Hematopoietic multipotent progenitor cell treated with erythropoietin and hydrocortisone succinate and interleukin-3 and kit ligand, for 4 days (in vitro differentiated cells): ENCODE measurements around the gene TBC1D5.
"Not testable (repeated sequence)": the region's sequence is repeated elsewhere in the genome, so short reads cannot be mapped to it uniquely, and the experiment has no call there.

Experiments
- DNase-seq: peaks from one replicate; pipeline ENCODE4 v3.0.0-alpha.2; 2015

TBC1D5 gene

GRCh38 chr3:17639257-17639656 lies 103.2 kb downstream of the TBC1D5 start:
- DNase-seq, result no peak

- DNase-seq, result no peak
These were observed 104.1 kb downstream of the TBC1D5 start for GRCh38 chr3:17638356-17638755.

GRCh38 chr3:17635675-17636074 lies 106.8 kb downstream of the TBC1D5 start:
- not testable (repeated sequence) for DNase-seq

GRCh38 chr3:17634964-17635363 lies 107.5 kb downstream of the TBC1D5 start:
- DNase-seq, result no peak

DNA sequence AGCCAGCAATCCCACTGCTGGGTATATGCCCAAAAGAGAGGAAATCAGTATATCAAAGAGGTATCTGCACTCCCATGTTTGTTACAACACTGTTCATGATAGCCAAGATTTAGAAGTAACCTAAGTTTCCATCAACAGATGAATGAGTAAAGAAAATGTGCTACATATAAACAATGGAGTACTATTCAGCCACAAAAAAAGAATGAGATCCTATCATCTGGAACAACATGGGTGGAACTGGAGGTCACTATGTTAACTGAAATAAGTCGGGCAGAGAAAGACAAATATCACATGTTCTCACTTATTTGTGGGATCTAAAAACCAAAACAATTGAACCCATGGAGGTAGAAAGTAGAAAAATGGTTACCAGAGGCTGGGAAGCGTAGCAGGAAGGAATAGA lies 108.2 kb downstream of the TBC1D5 start:
- DNase-seq, result no peak

DNA sequence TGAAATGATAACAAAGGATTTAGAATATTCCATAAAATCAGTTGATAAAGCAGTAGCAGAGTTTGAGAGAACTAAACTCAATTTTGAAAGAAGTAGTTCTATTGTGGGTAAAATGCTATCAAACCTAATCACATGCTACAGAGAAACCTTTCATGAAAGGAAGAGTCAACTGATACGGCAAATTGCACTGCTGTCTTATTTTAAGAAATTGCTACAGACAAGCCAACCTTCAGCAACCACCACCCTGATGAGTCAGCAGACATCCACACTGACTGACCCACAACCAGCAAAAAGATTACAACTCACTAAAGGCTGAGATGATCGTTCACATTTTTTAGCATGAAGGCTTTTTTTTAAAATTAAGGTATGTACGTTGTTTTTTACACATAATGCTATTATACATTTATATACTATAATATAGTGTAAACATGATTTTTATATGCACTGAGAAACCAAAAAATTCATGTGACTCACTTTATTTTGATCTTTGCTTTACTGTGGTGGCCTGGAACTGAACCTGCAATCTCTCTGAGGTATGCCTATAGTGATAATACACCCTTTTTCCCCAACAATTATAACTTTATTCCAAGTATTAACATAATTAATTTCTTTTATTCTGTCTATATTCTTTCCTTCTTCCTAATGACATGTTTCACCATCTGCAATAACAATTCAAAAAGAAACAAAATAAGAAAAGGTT lies 109.9 kb downstream of the TBC1D5 start:
- peak; percentile 93 for DNase-seq

DNA sequence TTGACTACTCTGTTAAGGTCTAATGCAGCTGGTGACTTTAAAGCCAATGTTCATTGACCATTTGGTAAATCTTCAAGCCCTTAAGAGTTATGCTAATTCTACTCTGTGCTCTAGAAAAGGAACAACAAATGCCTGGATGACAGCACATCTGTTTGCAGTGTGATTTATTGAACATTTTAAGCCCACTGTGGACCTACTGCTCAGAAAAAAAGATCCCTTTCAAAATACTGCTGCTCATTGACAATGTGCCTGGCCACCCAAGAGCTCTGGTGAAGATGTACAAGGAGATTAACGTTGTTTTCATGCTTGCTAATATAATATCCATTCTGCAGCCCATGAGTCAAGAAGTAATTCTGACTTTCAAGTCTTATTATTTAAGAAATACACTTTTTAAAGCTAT lies 110.8 kb downstream of the TBC1D5 start:
- DNase-seq, result no peak

GRCh38 chr3:17629400-17629799 lies 113.0 kb downstream of the TBC1D5 start:
- DNase-seq, result no peak

DNA sequence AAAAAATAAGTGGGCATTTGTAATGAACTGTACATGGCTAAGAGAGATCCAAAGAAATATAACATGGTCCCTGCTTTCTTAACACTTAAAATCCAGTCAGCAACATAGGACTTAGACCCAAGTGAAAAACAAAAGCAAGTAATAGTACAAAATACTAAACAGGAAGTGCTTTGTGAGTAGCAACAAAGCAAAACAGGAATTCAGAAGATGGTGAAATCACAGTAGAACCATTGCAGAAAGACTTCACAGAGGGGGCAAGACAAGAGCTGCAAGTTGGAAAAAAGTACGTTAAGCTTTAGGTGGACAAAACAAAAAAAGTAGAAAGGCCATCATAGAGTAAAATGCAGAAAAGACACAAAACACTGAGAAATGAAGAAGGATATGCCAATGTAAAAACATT lies 116.0 kb downstream of the TBC1D5 start:
- DNase-seq, result peak; percentile 24

GRCh38 chr3:17625133-17625532 lies 117.3 kb downstream of the TBC1D5 start:
- no peak for DNase-seq

- no peak for DNase-seq
These were observed 119.0 kb downstream of the TBC1D5 start for GRCh38 chr3:17623464-17623863.

GRCh38 chr3:17619968-17620367 lies 122.5 kb downstream of the TBC1D5 start:
- no peak for DNase-seq

GRCh38 chr3:17613017-17613416 lies 129.4 kb downstream of the TBC1D5 start:
- not testable (repeated sequence) for DNase-seq

GRCh38 chr3:17607905-17608304 lies 134.5 kb downstream of the TBC1D5 start:
- no peak for DNase-seq

DNA sequence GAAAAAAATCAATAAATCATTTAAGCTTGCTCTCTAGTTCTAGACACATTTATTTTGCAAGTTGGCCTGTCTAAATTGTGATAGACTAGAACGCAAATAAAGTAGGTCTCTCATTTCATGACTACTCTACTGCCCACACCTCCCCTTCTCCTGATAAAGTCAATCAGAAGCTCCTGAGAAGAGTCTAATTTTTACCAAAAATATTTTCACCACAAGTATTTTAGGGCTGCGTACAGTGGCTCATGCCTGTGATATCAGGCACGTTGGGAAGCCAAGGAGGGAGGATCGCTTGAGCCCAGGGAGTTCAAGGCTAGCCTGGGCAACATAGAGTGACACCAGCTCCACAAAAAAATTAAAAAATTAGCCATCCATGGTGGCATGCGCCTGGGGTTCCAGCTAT lies 136.5 kb downstream of the TBC1D5 start:
- DNase-seq, result no peak

DNA sequence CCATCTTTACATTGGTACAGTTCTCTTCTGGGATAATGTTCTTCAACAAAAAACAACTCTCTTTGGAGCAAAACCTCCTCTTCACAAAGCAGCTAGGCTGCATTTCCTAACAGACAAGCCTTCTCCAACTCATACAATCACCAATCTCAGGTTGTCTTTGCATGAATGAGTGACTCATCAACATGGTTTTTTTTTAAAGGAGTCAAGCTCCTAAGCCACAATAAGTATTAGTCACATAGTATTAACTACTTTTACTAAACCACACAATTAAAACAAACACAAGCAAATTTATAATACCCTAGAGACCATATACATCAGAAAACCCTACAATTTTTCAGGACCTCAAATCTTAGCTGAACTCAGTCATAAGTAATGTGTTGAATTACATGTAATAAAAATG lies 137.4 kb downstream of the TBC1D5 start:
- peak; percentile 40 for DNase-seq

DNA sequence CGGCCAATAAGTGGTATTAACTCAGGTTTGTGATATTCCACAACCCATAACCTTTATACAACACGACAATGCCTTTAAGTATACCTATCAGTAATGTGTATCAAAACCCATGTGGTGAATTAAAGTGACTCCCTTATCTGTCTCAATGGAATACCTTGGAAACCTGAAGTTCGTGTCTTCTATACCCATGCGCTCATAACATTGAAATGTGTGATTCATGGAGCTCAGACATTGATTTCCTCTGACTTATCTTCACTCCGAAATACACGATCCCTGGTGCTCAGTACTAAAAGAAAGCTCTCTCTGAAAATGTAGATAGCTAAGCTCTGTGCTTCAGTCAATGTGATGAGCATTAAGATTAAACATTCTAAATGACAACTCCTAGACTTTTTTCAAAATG lies 140.3 kb downstream of the TBC1D5 start:
- no peak for DNase-seq

GRCh38 chr3:17592956-17593355 lies 149.5 kb downstream of the TBC1D5 start:
- DNase-seq, result no peak

- no peak for DNase-seq
These were observed 152.0 kb downstream of the TBC1D5 start for GRCh38 chr3:17590465-17590864.

- no peak for DNase-seq
These were observed 152.5 kb downstream of the TBC1D5 start for GRCh38 chr3:17589888-17590287.

- DNase-seq, result no peak
These were observed 154.0 kb downstream of the TBC1D5 start for GRCh38 chr3:17588422-17588821.

GRCh38 chr3:17585394-17586325 lies 156.8 kb downstream of the TBC1D5 start:
- DNase-seq, result no peak

DNA sequence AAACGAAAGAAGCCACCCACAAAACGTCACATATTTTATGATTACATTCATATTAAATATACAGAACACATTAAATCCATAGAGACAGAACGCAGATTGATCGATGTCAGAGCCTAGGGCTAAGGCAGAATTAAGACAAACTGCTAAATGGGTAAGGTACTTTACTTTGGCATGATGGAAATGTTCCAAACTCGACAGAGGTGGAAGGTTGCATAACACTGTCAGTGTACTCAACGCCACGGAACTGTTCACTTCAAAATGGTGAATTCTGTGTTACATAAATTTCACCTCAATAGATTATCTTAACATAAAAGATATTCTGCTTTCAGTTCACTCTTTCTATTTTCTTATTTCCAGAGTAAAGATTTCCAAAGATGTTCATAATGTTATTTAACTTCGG lies 158.4 kb downstream of the TBC1D5 start:
- no peak for DNase-seq

DNA sequence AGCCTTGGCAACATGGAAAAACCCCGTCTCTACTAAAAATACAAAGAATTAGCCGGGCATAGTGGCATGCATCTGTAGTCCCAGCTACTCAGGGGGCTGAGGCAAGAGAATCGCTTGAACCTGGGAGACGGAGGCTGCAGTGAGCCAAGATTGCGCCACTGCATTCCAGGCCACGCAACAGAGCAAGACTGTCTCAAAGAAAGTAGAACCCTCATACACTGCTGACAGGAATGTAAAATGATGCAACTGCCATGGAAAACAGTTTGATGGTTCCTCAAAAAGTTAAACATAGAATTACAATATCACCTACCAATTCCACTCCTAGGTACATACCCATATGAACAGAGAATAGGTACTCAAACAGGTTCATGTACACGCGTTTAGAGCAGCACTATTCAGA lies 158.9 kb downstream of the TBC1D5 start:
- no peak for DNase-seq
